HG02870 (cell line): ENCODE data around the gene TFAP2A.

Experiments
- ATAC-seq: cut with Tn5 transposase; IDR thresholded peaks from one replicate; pipeline ENCODE4 v1.9.1; 2021; ENCODE audit warnings: mild to moderate bottlenecking, moderate library complexity; ENCODE audit not compliant: unreplicated experiment

Gene TFAP2A

GRCh38 chr6:10414756-10415616 lies at the start of gene TFAP2A:
Gene TFAP2A, minus strand, starts transcription at chr6:10415074. Its CDS starts 83 bp downstream, at chr6:10414991.
- no peak for ATAC-seq

- peak; percentile 34 for ATAC-seq
Observed at GRCh38 chr6:10463491-10464481, 48.9 kb upstream of the TFAP2A start.

- ATAC-seq = no peak
Observed at GRCh38 chr6:10463040-10463439, 48.2 kb upstream of the TFAP2A start.

GRCh38 chr6:10461850-10462249 lies 47.0 kb upstream of the TFAP2A start:
- ATAC-seq = no peak

- ATAC-seq = peak; percentile 92
Observed at GRCh38 chr6:10460096-10460495, 45.2 kb upstream of the TFAP2A start.

GRCh38 chr6:10458287-10458686 lies 43.4 kb upstream of the TFAP2A start:
- ATAC-seq = no peak

- no peak for ATAC-seq
Observed at GRCh38 chr6:10453596-10453995, 38.7 kb upstream of the TFAP2A start.

GRCh38 chr6:10451828-10452509 lies 37.1 kb upstream of the TFAP2A start:
- no peak for ATAC-seq

GRCh38 chr6:10451394-10451793 lies 36.5 kb upstream of the TFAP2A start:
- no peak for ATAC-seq

GRCh38 chr6:10449751-10450150 lies 34.9 kb upstream of the TFAP2A start:
- no peak for ATAC-seq

GRCh38 chr6:10448096-10448495 lies 33.2 kb upstream of the TFAP2A start:
- ATAC-seq = no peak

- ATAC-seq = no peak
Observed at GRCh38 chr6:10446548-10446947, 31.7 kb upstream of the TFAP2A start.

- ATAC-seq = no peak
Observed at GRCh38 chr6:10441655-10442009, 26.8 kb upstream of the TFAP2A start.

GRCh38 chr6:10441004-10441654 lies 26.3 kb upstream of the TFAP2A start:
- ATAC-seq = no peak

GRCh38 chr6:10437891-10438290 lies 23.0 kb upstream of the TFAP2A start:
- no peak for ATAC-seq

GRCh38 chr6:10434235-10434634 lies 19.4 kb upstream of the TFAP2A start:
- ATAC-seq = no peak

- ATAC-seq = no peak
Observed at GRCh38 chr6:10433322-10433721, 18.4 kb upstream of the TFAP2A start.

- no peak for ATAC-seq
Observed at GRCh38 chr6:10431423-10432164, 16.7 kb upstream of the TFAP2A start.

GRCh38 chr6:10429638-10430427 lies 15.0 kb upstream of the TFAP2A start:
- peak; percentile 60 for ATAC-seq
